HG02884 (cell line): ENCODE measurements around the gene TBPL1.

Experiments
- ATAC-seq: cut with Tn5 transposase; IDR thresholded peaks from one replicate; pipeline ENCODE4 v1.9.1; 2021; ENCODE audit warnings: mild to moderate bottlenecking, moderate library complexity; ENCODE audit not compliant: unreplicated experiment

Gene TBPL1

DNA sequence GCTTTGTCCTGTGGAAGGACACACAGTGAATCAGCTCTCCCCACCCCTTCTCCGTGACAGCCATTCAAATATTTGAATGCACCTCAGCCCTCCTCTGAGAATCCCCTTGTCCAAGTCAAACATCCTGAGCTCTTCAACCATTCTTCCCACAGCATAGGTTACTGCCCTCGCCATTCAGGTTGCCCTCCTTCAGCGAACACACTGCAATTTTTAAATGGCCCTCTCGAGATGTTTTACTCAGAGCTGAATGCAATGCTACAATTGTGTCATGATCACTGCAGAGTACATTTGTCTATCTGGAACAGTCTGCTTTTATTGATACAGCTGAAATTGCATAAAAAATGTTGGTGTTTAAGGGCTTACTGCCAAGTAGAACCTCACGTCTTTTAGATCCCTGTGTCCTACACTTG is 50.5 kb downstream of the TBPL1 start:
- ATAC-seq: no peak

DNA sequence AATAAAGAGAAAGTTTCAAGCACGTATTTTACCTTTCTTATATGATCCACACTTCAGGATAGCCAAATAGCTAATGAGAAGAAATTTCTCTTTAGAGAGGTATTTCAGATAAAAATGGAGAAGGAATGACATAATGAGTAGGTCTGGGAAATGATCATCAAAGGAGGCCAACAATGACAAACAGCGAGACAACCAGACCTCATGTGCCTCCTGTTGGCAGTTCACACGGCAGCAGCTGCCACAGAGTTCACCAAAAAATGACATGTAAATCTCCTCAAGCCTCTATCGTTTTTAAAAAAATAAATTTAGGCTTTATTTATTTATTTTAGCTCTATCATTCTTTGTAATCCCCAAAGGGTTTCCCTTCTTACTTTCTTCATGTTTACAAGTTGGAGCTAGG is 51.7 kb downstream of the TBPL1 start:
- ATAC-seq: no peak

DNA sequence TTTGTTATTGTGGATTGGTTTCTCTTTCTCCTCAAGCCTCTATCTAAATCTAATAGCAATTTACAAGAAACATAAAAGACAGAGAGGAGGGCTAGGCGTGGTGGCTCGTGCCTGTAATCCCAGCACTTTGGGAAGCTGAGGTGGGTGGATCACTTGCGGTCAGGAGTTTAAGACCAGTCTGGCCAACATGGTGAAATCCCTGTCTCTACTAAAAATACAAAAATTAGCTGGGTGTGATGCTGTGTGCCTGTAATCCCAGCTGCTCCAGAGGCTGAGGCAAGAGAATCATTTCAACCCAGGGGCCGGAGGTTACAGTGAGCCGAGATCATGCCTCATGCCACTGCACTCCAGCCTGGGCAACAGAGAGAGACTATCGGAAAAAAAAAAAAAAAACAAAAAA is 52.8 kb downstream of the TBPL1 start:
- no peak for ATAC-seq

DNA sequence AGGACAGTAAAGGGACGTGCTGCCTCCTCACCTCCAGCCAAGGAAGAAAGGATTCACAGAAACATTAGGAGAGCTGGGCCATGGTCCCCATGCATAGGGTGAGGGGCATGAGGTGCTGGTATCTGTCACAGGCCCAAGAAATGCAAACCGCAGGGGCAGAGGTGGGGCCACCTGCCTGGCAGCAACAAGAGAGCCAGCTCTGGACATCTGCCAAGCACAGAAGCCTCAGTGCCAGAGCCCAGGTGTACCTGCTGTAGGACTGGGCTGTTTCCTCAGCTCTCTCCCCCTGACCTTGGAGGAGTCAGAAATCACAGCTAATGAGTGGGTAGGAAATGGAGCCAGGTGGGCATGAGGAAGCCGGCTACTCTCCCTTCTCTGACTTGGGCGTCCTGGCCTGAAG is 54.1 kb downstream of the TBPL1 start:
- ATAC-seq: no peak

DNA sequence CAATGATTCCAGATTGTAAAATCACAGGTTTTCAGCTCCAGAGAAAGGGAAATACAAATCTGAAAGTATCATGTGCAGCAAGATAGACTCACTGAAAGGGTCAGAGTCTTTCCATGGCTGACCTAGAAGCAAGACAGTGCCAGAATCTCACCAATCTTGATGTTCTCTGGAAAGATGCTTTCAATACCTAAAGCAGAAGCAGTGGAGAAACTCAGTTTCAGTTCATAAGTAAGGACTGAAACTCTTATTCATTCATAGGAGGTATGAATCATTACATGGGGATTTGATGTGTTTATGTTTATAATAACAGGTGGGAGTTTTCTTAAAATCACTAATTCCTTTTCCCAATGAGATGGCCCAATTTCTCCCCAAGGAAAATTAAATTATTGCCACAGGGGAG is 56.9 kb downstream of the TBPL1 start:
- ATAC-seq: no peak

DNA sequence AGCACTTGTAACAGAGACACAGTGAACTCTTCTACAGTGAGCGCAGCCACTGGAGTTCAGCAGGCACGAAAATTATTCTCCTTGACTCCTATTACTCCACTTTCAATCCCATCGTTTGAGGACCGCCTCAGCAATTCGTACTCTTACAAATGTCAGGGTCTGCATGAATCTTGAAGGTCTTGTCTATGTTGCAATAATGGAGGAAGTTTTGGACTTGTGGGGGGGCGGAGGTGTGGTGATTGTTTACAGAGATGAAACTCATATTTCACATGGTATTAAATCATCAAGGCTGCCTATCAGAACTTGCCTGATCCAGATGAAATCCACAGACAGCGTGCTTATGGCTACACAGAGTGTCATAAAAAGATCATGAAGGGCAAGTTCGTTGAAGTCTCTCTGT is 57.4 kb downstream of the TBPL1 start:
- no peak for ATAC-seq

DNA sequence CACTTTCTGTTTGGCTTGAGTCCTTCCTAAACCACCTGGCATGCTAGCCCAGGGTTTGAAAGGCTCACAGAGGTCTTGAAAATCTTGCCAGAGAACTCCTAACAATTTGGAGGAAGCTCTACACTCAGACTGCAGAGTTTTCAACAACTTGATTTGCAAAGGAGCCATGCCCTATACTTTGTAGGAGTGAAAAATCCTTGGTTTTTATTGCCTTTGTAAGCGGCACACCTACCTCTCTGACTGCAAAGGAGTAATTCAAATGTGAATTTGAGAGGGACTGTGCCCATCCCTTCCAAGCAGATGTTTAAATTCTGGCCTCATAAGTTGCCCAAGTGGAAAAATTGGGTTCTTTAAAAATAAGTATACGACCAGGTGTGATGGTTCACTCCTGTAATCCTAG is 58.0 kb downstream of the TBPL1 start:
- ATAC-seq: no peak

DNA sequence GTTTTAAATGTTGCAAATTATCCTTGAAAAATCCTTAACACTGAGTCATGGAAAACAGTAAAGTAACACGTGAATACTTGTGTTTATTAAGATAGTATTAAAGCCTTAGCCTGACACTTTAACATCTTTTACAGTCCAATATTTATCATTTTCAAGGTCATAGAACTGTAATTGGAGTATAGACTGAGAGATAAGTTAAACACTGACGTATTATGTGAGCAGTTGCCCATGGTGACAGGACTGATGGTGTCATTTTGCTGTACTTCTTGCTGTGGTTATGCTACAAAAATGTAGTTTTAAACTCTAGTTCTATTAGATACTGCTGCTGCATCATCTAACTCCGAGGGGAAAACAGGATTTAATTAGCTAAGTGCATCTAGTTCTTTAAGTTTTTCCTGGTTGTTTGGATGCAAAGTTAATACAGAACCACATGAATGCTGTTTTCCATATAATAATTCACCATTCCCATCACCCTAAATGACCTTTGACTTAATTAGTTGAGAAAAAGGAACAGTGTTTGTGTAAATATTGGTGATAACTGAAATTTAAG is 61.6 kb downstream of the TBPL1 start:
- ATAC-seq: no peak

DNA sequence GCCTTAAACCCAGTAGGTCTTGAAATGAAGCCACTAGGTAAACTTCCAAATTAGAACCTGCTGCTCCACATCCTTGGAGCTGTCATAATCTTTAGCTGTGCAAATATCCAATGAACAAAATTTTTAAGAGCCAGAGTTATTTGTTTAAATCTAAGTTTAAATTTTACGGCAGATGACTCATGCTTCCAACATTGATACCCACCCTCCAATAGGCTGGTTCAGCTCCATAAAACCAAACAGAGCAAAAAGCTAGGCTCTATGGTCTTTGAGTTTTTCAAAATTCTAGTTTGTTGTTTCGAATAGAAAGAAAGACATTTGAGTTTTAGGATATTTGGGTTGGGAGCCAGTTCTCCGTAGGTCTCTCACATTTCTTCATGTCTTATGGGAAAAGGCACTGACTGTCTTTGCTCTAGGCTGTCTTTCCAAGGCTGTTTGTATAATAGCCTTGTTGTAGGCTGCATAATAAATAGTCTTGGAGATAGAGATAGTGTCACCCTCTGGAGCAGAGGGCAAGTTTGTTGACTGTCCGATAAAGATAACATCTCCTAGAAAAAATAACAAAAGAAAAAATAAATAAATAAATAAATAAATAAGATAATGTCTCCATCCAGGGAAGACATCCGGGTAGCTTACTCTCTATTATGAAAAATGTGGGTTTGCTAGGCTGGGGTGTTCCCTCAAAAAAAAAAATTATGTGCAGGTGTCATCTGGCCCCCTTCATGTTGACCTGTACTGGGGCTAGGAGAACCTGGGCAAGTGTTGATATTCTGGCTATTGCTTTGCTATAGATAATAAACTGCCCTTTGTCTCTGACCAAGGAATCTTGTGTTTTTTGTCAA is 62.9 kb downstream of the TBPL1 start:
- ATAC-seq: no peak

DNA sequence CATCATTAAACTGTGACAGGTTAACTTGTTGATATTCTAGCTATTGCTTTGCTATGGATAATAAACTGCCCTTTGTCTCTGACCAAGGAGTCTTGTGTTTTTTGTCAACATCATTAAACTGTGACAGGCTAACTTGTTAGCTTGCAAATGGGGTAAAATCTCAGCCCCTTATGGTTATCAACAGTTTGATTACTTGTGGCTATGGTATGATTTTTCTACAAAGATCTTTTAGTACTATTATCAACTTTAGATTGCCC is 63.5 kb downstream of the TBPL1 start:
- ATAC-seq: no peak

DNA sequence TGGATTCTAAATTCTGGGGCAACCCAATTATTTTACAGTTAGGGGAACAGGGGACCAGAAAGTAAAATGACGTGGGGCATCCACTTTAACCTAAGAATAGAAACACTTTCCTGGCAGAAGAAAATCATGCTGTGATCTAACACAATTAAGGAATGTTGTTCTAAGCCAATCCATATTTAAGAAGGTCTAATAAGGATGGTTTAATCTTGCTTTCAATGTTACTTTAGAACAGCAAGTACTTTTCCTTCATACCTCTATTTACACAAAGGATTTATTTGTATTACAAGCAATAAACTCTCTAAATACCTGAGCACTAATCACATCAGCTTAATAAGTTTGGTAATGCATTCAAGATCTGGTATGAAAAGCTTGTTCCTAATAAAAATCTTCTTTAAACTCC is 67.0 kb downstream of the TBPL1 start:
- ATAC-seq: no peak

DNA sequence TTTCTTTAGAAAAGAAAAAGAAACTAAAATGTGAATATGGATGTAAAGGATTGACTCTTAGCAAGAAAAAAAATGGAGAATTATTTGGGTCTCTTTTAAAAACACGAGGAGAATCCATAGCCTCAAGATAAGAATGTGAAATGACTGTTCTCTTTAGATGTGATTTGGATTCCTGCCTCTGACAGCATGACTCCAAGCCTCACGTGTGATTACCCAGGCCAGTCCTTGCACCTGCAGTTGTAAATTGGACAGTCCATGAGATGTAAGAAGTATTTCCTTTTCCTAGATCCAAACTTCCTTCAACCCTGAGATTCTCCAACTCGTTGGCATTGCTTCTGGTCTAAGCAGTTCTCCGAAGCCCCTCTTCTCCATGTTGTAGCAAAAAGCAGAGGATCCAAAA is 67.5 kb downstream of the TBPL1 start:
- no peak for ATAC-seq

DNA sequence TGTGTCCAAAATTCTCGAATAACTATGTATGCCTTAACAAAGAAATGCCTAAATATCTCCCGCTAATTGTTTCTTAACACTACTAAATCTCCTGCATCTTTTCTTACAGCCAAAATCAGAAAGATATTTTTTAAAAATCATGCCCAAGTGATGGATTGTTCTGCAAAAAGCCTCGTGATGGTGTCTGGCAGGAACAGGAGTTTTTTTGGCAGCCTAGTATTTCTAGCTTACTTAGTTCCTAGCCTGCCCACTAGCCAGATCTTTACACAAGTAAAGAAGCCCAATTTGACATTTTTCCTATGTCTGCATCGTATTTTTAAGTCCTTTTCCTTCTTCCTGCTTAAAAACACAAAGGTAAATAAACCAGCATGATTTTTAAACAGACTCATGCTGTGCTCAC is 67.9 kb downstream of the TBPL1 start:
- no peak for ATAC-seq

DNA sequence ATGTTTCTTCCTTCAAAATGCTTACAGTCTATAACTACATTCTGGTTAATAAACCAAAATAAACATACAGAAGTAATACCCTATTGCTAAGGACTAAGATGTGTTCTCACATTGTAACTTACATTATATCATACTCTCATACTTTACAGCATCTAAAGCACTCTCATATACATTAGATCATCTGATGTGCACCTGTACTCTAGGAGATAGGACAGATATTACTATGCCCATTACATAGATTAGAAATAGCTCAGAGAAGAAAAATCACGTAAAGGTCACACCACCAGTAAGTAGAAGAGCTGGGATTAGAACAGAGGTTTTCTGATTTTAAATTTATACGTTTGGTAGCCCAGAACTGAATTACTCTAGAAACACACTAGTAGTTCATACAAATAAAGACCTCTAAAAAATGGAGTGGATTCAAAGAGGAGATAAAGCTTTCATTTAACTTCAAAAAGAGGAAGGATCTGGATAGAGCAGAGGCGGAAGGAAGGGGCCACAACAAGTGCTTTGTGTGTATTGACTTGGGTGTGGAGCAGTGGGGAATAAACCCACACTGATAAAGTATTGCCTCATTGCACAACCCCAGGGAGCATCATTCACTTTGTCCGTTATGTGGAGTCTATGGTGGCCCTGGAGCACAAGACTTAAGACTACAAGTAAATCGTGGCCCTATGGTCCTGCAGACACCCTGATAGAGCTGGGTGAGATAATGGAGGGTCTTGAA is 68.5 kb downstream of the TBPL1 start:
- ATAC-seq: no peak

DNA sequence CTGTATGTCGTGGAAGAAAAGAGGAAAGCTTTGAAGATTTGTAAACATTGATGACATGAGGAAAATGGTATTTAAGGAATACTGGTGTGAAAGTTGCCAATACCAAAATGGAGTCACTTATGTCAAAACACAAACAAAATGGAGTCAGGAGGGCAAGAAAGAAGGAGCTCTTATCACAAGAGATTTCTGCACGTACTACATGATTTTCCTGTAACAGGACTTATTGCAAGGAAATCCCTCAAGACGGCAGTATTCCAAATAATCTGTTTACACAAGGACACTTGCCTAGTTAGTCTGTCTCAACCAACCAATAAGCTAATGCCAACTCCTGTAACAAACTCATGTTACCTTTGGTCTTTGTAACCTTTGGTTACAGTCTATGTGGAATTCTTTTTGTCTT is 69.6 kb downstream of the TBPL1 start:
- ATAC-seq: no peak

DNA sequence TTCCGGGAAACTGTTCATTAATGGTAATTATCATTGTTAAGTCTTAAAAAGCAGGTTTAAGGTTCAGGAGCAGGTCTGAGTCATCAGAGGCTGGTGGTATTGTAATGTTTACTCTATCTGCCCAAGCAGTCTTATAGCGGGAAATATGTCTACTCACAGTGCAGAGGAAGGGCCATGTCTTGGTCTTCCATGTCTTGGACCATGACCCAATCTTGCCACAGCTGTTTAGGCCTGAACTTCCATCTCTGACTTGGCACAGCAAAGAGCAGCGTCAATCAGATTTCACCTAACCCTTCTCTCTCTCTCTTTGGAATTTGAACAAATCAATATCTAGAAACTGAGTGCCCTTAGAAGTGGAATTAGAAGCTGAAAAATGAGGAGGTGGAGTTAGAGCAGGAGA is 73.6 kb downstream of the TBPL1 start:
- no peak for ATAC-seq

DNA sequence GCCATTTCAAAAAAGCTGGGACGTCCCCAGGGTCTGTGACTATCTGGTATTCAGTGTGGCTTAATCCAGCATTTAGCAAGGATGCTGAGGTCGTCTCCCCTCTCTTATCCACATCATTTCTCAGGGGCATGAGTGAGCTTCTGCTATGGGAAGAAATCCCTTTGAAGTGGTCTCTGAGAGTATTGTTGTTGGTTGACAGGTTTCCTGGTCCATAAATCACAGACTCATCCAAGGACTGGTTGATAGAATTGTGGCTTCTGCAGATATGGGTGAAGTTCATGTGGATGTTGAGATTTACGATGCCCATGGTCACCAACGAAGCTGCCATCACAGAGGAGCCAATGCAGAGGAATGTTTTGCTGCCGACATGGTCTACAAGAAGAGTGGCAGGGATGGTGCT is 75.4 kb downstream of the TBPL1 start:
- ATAC-seq: no peak

DNA sequence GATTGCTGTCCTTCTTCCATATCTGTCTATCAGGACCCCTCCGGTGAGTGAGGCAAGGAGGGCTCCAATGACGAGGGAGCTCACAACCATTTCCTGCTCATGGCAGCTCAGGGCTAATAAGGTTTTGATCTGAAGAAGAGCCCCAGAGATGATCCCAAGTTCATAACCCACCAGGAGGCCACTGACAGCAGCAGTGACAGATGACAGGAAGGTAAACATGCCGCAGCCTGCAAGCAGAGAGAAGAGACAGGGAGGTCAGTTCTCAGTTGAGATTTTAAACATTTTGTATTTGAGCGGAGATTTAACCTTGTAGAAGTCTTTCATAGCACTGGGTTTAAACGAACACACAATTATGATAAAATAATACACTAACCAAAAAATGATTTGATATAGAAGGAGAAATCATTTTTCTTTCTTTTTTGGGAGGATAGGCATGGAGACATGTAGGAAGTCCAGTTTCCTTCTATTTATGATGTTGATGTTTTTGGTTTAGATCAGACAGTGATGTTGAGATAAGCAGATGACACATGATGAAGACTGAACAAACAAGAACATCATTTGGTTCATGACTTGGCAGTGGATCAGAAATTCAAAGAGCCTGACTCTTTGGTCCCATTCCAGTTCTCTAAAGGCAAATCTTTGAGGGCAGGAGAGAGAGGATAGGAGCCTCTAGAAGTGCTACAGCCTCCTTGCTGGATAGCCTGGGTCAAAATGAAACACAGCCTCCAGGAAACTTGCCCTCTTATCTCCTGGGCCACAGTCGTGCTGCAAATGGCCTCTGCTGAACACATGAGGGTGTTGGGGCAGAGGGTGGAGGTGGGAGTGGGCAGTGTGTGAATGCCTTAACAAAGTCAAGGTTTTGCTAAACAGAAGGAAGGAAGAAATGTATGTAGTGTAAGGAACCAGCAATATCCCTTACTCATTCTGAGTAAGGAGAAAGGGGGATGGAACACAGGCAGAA is 76.8 kb downstream of the TBPL1 start:
- no peak for ATAC-seq

DNA sequence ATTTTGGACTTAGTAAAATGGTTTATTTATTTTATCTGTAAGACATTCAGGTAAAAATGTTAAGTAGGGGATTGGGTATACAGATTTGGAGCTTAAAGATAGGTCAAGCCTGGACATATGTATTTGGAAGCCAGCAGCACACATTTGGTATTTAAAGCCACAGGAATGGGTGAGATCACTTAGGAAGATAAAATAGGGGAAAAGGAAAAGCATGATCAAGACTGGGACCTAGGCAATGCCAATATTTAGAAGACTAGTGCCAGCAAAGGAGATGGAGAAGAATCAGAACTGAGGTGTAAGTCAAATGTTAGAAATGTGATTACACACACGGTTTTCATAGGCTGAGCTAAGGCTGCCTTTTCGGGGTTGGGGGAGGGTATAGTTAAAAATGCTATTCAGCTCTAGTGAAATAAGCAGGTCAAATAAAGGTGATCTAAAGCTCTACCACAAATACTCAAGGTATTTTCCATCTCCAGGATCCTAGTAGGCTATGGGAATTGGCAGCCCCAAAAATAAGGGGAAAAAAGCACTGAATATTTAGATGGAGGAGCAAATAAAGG is 78.8 kb downstream of the TBPL1 start:
- ATAC-seq: no peak

DNA sequence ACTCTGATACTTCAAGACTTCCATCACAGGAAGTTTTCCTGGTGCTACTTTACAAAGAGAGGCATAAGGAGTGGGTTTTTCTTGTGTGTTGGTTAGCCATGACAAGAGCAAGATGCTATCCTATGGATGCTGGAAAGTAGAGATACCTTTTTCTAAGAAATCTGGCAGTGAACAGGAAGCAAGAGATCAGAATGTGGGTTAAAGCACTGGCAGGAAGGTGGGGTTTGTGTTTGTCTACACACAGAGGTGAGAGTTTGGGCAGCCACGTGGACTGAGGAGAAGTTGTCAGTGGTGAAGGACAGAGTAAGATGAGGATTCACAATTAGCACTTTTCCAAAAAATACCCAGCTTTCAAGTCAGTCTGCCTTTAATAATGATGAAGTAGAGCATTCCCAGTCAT is 81.5 kb downstream of the TBPL1 start:
- no peak for ATAC-seq
